ENCODE data around the gene CD9. TPM values are rescaled to one million over a fixed set of nuclear protein-coding genes. Genes with fewer than 3 reads are reported as not detected.
"Not testable (repeated sequence)": the region's sequence is repeated elsewhere in the genome, so short reads cannot be mapped to it uniquely, and the experiment has no call there.

Gene CD9, protein sequence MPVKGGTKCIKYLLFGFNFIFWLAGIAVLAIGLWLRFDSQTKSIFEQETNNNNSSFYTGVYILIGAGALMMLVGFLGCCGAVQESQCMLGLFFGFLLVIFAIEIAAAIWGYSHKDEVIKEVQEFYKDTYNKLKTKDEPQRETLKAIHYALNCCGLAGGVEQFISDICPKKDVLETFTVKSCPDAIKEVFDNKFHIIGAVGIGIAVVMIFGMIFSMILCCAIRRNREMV
- 100 to 1,000 TPM; 249 to 300 TPM for total RNA-seq

- no peaks in the 10 kb centered on the region for H3K36me3 ChIP-seq
- H3K4me3 ChIP-seq = peak within 1 kb of the TSS; percentile 95
- no peak for DNase-seq (ENCODE audit: low spot score)
- H3K9me3 ChIP-seq = no peaks in the 10 kb centered on the region
- H3K27me3 ChIP-seq (replicated peaks; ENCODE audit: insufficient read depth) = no peaks in the 10 kb centered on the region
- H3K4me1 ChIP-seq (ENCODE audit: control insufficient read depth in 1 of 2, low read depth in 2 of 2) = peaks cover 34 to 57% of the 10 kb centered on the region in 2 donors
- TF ChIP-seq, protein P1, sequence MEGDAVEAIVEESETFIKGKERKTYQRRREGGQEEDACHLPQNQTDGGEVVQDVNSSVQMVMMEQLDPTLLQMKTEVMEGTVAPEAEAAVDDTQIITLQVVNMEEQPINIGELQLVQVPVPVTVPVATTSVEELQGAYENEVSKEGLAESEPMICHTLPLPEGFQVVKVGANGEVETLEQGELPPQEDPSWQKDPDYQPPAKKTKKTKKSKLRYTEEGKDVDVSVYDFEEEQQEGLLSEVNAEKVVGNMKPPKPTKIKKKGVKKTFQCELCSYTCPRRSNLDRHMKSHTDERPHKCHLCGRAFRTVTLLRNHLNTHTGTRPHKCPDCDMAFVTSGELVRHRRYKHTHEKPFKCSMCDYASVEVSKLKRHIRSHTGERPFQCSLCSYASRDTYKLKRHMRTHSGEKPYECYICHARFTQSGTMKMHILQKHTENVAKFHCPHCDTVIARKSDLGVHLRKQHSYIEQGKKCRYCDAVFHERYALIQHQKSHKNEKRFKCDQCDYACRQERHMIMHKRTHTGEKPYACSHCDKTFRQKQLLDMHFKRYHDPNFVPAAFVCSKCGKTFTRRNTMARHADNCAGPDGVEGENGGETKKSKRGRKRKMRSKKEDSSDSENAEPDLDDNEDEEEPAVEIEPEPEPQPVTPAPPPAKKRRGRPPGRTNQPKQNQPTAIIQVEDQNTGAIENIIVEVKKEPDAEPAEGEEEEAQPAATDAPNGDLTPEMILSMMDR (IDR thresholded peaks at IDR 0.05) = no peak
- ATAC-seq (ENCODE audit: insufficient number of reproducible peaks, low FRiP score, low read depth) = peak; percentile 46
- peak within 1 kb of the TSS; percentile 97 for H3K27ac ChIP-seq
These were observed at the start of gene CD9 for GRCh38 chr12:6200256-6201212. Gene CD9, plus strand, starts transcription at chr12:6200400. Its CDS starts 100 bp downstream, at chr12:6200500.

- H3K27ac ChIP-seq = no peak overlapping the region
- H3K4me1 ChIP-seq (ENCODE audit: control insufficient read depth in 1 of 2, low read depth in 2 of 2) = peaks cover 0 to 3% of the 10 kb centered on the region in 2 donors
- no peak overlapping the region for H3K4me3 ChIP-seq
- no peaks in the 10 kb centered on the region for H3K27me3 ChIP-seq (replicated peaks; ENCODE audit: insufficient read depth)
- no peaks in the 10 kb centered on the region for H3K36me3 ChIP-seq
- ATAC-seq (ENCODE audit: insufficient number of reproducible peaks, low FRiP score, low read depth) = no peak
- no peaks in the 10 kb centered on the region for H3K9me3 ChIP-seq
- no peak for DNase-seq (ENCODE audit: low spot score)
- TF ChIP-seq, protein P1 (IDR thresholded peaks at IDR 0.05) = no peak
These were observed 45.3 kb upstream of the CD9 start for GRCh38 chr12:6154730-6155459.

- no peak for ATAC-seq (ENCODE audit: insufficient number of reproducible peaks, low FRiP score, low read depth)
- no peaks in the 10 kb centered on the region for H3K36me3 ChIP-seq
- no peaks in the 10 kb centered on the region for H3K4me1 ChIP-seq (ENCODE audit: control insufficient read depth in 1 of 2, low read depth in 2 of 2)
- no peak overlapping the region for H3K27ac ChIP-seq
- no peak overlapping the region for H3K4me3 ChIP-seq
- no peaks in the 10 kb centered on the region for H3K9me3 ChIP-seq
- TF ChIP-seq, protein P1 (IDR thresholded peaks at IDR 0.05) = no peak
- no peak for DNase-seq (ENCODE audit: low spot score)
- H3K27me3 ChIP-seq (replicated peaks; ENCODE audit: insufficient read depth) = no peaks in the 10 kb centered on the region
These were observed 42.7 kb upstream of the CD9 start for GRCh38 chr12:6157482-6157881.

DNA sequence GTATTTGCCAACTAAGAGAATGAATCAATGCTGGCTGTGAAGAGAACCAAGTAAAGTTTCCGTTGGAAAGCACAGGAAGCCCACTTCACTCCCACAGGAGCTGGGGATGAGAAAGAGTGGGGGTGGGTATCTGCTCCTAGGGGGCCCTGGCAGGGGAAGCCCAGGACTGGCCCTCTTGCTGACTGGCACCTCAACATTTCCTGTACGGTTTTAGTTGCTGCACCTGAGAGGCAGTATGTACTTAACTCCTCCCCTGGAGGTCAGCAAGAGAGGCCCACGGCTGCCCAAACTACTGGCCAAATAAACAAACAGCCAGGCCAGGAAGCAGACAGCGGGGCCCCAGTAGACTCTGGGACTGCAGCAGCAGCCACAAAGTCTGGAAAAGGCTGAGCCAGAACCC lies 41.9 kb upstream of the CD9 start:
- DNase-seq (ENCODE audit: low spot score) = no peak
- Histone ChIP-seq H3K36me3 (no peaks in the 10 kb centered on the region), H3K4me1 (ENCODE audit: control insufficient read depth in 1 of 2, low read depth in 2 of 2) (no peaks in the 10 kb centered on the region), H3K27me3 (replicated peaks; ENCODE audit: insufficient read depth) (no peaks in the 10 kb centered on the region), H3K27ac (no peak overlapping the region), H3K4me3 (no peak overlapping the region), H3K9me3 (no peaks in the 10 kb centered on the region)
- TF ChIP-seq, protein P1 (IDR thresholded peaks at IDR 0.05) = no peak
- ATAC-seq (ENCODE audit: insufficient number of reproducible peaks, low FRiP score, low read depth) = no peak

- no peak overlapping the region for H3K27ac ChIP-seq
- TF ChIP-seq, protein P1 (IDR thresholded peaks at IDR 0.05) = no peak
- no peaks in the 10 kb centered on the region for H3K4me1 ChIP-seq (ENCODE audit: control insufficient read depth in 1 of 2, low read depth in 2 of 2)
- H3K9me3 ChIP-seq = no peaks in the 10 kb centered on the region
- ATAC-seq (ENCODE audit: insufficient number of reproducible peaks, low FRiP score, low read depth) (no peak), DNase-seq (ENCODE audit: low spot score) (no peak)
- no peaks in the 10 kb centered on the region for H3K27me3 ChIP-seq (replicated peaks; ENCODE audit: insufficient read depth)
- H3K36me3 ChIP-seq = no peaks in the 10 kb centered on the region
- no peak overlapping the region for H3K4me3 ChIP-seq
These were observed 41.5 kb upstream of the CD9 start for GRCh38 chr12:6158749-6159148.

GRCh38 chr12:6159166-6160011 lies 40.8 kb upstream of the CD9 start:
- H3K27ac ChIP-seq; ATAC-seq (ENCODE audit: insufficient number of reproducible peaks, low FRiP score, low read depth); H3K9me3 ChIP-seq; H3K4me3 ChIP-seq; DNase-seq (ENCODE audit: low spot score); H3K4me1 ChIP-seq (ENCODE audit: control insufficient read depth in 1 of 2, low read depth in 2 of 2); H3K36me3 ChIP-seq; H3K27me3 ChIP-seq (replicated peaks; ENCODE audit: insufficient read depth): not testable (repeated sequence)

Data from thoracic aorta (tissue), 2 donors.